PC-3 (cell line): ENCODE data around the gene PCCA. TPM values are rescaled to one million over a fixed set of nuclear protein-coding genes. Genes with fewer than 3 reads are reported as not detected.

Experiments
- ATAC-seq: fragments of 200-7000 bp; cut with Tn5 transposase; 2 replicates; pipeline ENCODE4 v1.9.1; 2020; ENCODE audit warnings: mild to moderate bottlenecking, moderate library complexity
- BruUV-seq: library from RNA; stranded (reverse); fragments of 400-500 nt; replicated peaks from 2 replicates; lab custom pipeline; 2021; lab: Mats Ljungman, UMichigan
- CTCF ChIA-PET: fragments of 300-600 bp; sonication (Branson Sonifier 250); formaldehyde crosslinking; loops from one replicate; lab custom pipeline; 2022; ENCODE audit warnings: antibody characterized with exemption; lab: Charles Lee
- POLR2A ChIA-PET: fragments of 300-600 bp; sonication (Branson Sonifier 250); formaldehyde crosslinking; loops from one replicate; lab custom pipeline; 2022; ENCODE audit warnings: antibody characterized with exemption; ENCODE audit not compliant: unreplicated experiment; lab: Charles Lee
- DNase-seq: peaks from one replicate; pipeline ENCODE4 v3.0.0-alpha.2; 2015
- H2AFZ ChIP-seq: fragments of 300-600 bp; sonication (generic); 2 replicates; pipeline ENCODE4 v1.6.0; 2016; ENCODE audit warnings: antibody characterized with exemption, low read length
- H3F3A ChIP-seq: fragments of 300-600 bp; sonication (generic); one replicate; pipeline ENCODE4 v1.6.0; 2017; ENCODE audit warnings: antibody characterized with exemption, low read length, control low read depth, mild to moderate bottlenecking; ENCODE audit not compliant: unreplicated experiment
- H3K27ac ChIP-seq: fragments of 300-600 bp; sonication (generic); 2 replicates; pipeline ENCODE4 v1.5.1; 2016; ENCODE audit warnings: mild to moderate bottlenecking, low read length
- H3K27me3 ChIP-seq: fragments of 300-600 bp; sonication (generic); 2 replicates; pipeline ENCODE4 v1.6.1; 2016; ENCODE audit warnings: low read length, mixed read lengths
- H3K36me3 ChIP-seq: fragments of 300-600 bp; sonication (generic); 2 replicates; pipeline ENCODE4 v1.6.1; 2016; ENCODE audit warnings: low read depth, mixed run types, low read length, mixed read lengths
- H3K4me1 ChIP-seq: fragments of 300-600 bp; sonication (generic); 2 replicates; pipeline ENCODE4 v1.5.1; 2016; ENCODE audit warnings: low read length; ENCODE audit not compliant: insufficient read depth
- H3K4me2 ChIP-seq: fragments of 300-600 bp; sonication (generic); 2 replicates; pipeline ENCODE4 v1.6.0; 2016; ENCODE audit warnings: low read length
- H3K4me3 ChIP-seq: fragments of 300-600 bp; sonication (generic); 2 replicates; pipeline ENCODE4 v1.5.1; 2016; ENCODE audit warnings: mild to moderate bottlenecking, low read length, mixed read lengths
- H3K79me2 ChIP-seq: fragments of 300-600 bp; sonication (generic); 2 replicates; pipeline ENCODE4 v1.6.1; 2017; ENCODE audit warnings: low read length, mixed read lengths
- H3K9ac ChIP-seq: fragments of 300-600 bp; sonication (generic); 2 replicates; pipeline ENCODE4 v1.6.0; 2016; ENCODE audit warnings: mild to moderate bottlenecking, low read length
- H3K9me2 ChIP-seq: fragments of 300-600 bp; sonication (generic); replicated peaks from 2 replicates; pipeline ENCODE4 v1.6.1; 2016; ENCODE audit warnings: mixed run types, low read length, mixed read lengths
- H3K9me3 ChIP-seq: fragments of 300-600 bp; sonication (generic); 2 replicates; pipeline ENCODE4 v1.6.1; 2016; ENCODE audit warnings: low read length, mixed read lengths
- H4K20me1 ChIP-seq: fragments of 300-600 bp; sonication (generic); 2 replicates; pipeline ENCODE4 v1.6.1; 2016; ENCODE audit warnings: low read length, mixed read lengths
- CTCF ChIP-seq: fragments of 300-600 bp; sonication (generic); conservative IDR thresholded peaks from 2 replicates; pipeline ENCODE4 v1.5.1; 2017; ENCODE audit warnings: antibody characterized with exemption, low read depth, mild to moderate bottlenecking, low read length
- EZH2 ChIP-seq: fragments of 300-600 bp; sonication (generic); IDR thresholded peaks from one replicate; pipeline ENCODE4 v1.6.1; 2017; ENCODE audit warnings: antibody characterized with exemption, mild to moderate bottlenecking, low read length; ENCODE audit not compliant: unreplicated experiment
- EZH2phosphoT487 ChIP-seq: fragments of 300-600 bp; sonication (generic); IDR thresholded peaks from 2 replicates; pipeline ENCODE4 v1.6.1; 2018; ENCODE audit warnings: mild to moderate bottlenecking, antibody characterized with exemption, low read length, borderline replicate concordance
- intact Hi-C: fragments of 100-400 bp; cut with micrococcal nuclease; formaldehyde crosslinking; loops from 2 replicates; pipeline ENCODE4 v1.9.0; 2023
- total RNA-seq: library from RNA; depleted of rRNA; stranded (reverse); fragments of >200 nt; gene quantifications from 2 replicates; pipeline ENCODE4 v1.2.3, GENCODE V29; 2014

Gene PCCA
- total RNA-seq, 1 experiment from 2014 or later, result 10.5 TPM

DNA sequence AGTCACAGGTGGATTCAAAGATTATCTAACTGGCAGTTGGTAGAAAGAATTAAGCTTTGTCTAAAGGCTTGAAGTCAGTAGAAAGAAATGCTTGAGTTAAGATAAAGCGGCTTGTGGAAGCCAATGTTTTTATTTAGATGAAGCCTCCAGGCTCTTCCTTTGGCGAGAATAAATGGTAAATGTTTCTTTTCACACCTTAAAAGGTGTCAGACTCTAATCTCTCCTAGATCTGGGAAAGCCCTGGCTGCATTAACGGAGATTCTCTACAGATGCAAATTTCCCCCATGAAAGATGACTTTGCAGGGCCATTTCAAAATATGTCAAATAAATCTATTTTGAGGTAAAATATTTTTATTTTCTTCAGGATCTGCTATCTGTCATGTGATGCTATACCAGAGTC, 37.8 kb upstream of the PCCA start:
- ChIA-PET POLR2A (no interaction called here), CTCF (no interaction called here)
- no peaks in the 10 kb centered on the region for H3F3A ChIP-seq
- BruUV-seq, result no TSS peak
- no peaks in the 10 kb centered on the region for H3K36me3 ChIP-seq
- H3K9me3 ChIP-seq, result no peaks in the 10 kb centered on the region
- no peaks in the 10 kb centered on the region for H3K27me3 ChIP-seq
- no peak overlapping the region for H3K4me2 ChIP-seq
- no peaks in the 10 kb centered on the region for H4K20me1 ChIP-seq
- ATAC-seq (no peak), DNase-seq (no peak)
- H3K9me2 ChIP-seq, result no peaks in the 10 kb centered on the region
- H3K4me1 ChIP-seq, result no peaks in the 10 kb centered on the region
- H3K4me3 ChIP-seq, result no peak overlapping the region
- TF ChIP-seq CTCF, result no peak
- no peak for TF ChIP-seq EZH2phosphoT487
- no peak overlapping the region for H3K9ac ChIP-seq
- intact Hi-C loops, result no loop called here
- no peak overlapping the region for H2AFZ ChIP-seq
- H3K79me2 ChIP-seq, result no peaks in the 10 kb centered on the region
- no peak overlapping the region for H3K27ac ChIP-seq

- TF ChIP-seq EZH2, result no peak
- no peak for TF ChIP-seq CTCF
- TF ChIP-seq EZH2phosphoT487, result no peak
- DNase-seq, result no peak
- intact Hi-C loops, result no loop called here
- no TSS peak for BruUV-seq
- Histone ChIP-seq H3K79me2 (no peaks in the 10 kb centered on the region), H3K9me3 (no peaks in the 10 kb centered on the region), H3K4me1 (no peaks in the 10 kb centered on the region), H3K27me3 (no peaks in the 10 kb centered on the region), H3K36me3 (no peaks in the 10 kb centered on the region), H3K9me2 (no peaks in the 10 kb centered on the region), H3K4me3 (no peak overlapping the region), H4K20me1 (no peaks in the 10 kb centered on the region), H3K9ac (no peak overlapping the region), H3F3A (no peaks in the 10 kb centered on the region), H3K4me2 (no peak overlapping the region), H2AFZ (no peak overlapping the region), H3K27ac (no peak overlapping the region)
- POLR2A ChIA-PET, result no interaction called here
- CTCF ChIA-PET, result no interaction called here
- ATAC-seq, result no peak
These were observed 29.1 kb upstream of the PCCA start for GRCh38 chr13:100059827-100060226.

- Histone ChIP-seq H3K4me1 (no peaks in the 10 kb centered on the region), H4K20me1 (no peaks in the 10 kb centered on the region), H3K9me2 (no peaks in the 10 kb centered on the region), H3K27me3 (no peaks in the 10 kb centered on the region), H3K79me2 (no peaks in the 10 kb centered on the region), H3K4me2 (no peak overlapping the region), H2AFZ (no peak overlapping the region), H3K4me3 (no peak overlapping the region), H3K27ac (no peak overlapping the region), H3K9me3 (no peaks in the 10 kb centered on the region), H3F3A (no peaks in the 10 kb centered on the region), H3K36me3 (no peaks in the 10 kb centered on the region), H3K9ac (no peak overlapping the region)
- intact Hi-C loops, result no loop called here
- CTCF ChIA-PET, result no interaction called here
- DNase-seq (no peak), ATAC-seq (no peak)
- no peak for TF ChIP-seq EZH2
- POLR2A ChIA-PET, result no interaction called here
- no TSS peak for BruUV-seq
These were observed 25.6 kb upstream of the PCCA start for GRCh38 chr13:100063333-100063732.
